ENCODE measurements around the gene KCNK6. TPM values are rescaled to one million over a fixed set of nuclear protein-coding genes. Genes with fewer than 3 reads are reported as not detected.

KCNK6 gene
- total RNA-seq, 1 experiment from 2014 or later = 18.3 TPM

- TF ChIP-seq, protein P1, sequence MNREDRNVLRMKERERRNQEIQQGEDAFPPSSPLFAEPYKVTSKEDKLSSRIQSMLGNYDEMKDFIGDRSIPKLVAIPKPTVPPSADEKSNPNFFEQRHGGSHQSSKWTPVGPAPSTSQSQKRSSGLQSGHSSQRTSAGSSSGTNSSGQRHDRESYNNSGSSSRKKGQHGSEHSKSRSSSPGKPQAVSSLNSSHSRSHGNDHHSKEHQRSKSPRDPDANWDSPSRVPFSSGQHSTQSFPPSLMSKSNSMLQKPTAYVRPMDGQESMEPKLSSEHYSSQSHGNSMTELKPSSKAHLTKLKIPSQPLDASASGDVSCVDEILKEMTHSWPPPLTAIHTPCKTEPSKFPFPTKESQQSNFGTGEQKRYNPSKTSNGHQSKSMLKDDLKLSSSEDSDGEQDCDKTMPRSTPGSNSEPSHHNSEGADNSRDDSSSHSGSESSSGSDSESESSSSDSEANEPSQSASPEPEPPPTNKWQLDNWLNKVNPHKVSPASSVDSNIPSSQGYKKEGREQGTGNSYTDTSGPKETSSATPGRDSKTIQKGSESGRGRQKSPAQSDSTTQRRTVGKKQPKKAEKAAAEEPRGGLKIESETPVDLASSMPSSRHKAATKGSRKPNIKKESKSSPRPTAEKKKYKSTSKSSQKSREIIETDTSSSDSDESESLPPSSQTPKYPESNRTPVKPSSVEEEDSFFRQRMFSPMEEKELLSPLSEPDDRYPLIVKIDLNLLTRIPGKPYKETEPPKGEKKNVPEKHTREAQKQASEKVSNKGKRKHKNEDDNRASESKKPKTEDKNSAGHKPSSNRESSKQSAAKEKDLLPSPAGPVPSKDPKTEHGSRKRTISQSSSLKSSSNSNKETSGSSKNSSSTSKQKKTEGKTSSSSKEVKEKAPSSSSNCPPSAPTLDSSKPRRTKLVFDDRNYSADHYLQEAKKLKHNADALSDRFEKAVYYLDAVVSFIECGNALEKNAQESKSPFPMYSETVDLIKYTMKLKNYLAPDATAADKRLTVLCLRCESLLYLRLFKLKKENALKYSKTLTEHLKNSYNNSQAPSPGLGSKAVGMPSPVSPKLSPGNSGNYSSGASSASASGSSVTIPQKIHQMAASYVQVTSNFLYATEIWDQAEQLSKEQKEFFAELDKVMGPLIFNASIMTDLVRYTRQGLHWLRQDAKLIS (CRISPR knock-in tag; IDR thresholded peaks at IDR 0.05; ENCODE audit: borderline replicate concordance) = no peak
Measured at GRCh38 chr19:38352611-38353010, 33.0 kb downstream of the KCNK6 start (continued).

DNA sequence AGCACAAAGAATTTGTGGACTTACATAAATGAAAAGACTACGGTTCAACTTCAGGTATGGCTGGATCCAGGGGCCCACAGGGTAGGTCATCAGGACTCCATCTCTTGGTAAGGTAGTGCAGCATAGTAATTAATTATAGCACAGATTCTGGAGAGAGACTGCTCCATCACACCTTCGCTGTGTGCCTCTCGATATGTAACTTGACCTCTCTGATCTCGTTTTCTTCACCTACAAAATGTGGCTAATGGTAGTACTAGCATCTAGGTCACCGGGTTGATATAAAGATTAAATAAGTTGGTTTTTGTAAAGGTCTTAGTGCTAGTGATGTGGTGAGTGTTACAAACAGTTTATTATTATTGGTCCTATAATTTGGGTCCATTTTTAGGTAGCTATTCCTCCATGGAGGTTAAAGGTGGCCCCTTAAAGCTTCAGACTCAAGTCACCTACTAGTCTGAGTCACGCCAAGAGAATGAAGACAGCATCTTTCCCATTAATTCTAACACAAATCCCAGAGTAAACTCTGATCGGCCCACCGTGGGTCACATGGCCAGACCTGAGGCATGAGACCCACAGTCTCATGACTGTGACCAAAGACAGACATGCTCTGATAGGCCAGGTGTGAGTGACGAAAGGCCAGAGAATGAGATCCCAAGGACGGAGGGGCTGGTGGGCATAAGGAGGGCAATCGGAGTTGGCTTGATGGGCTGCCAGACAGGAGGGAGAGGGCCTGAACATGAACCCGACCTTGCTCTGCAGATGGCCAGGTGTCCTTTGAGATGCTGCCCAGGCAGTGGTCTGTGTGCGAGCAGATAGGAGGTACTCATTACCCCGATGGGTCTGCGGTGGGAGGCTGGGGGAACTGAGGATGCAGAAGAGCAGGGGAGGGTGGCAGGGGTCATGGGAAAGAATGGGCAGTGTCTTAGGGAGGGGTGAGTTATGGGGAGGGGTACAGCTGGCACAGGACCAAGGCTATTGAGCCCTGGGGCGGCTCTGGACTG is 36.4 kb downstream of the KCNK6 start:
- H3K36me3 Mint-ChIP-seq = no peaks in the 10 kb centered on the region
- H3K4me3 Mint-ChIP-seq = no peak overlapping the region
- ChIA-PET CTCF (interaction anchor here (0.6 kb wide), 1 partner anchor 51 kb away, joined by 4 read pairs; no protein-coding TSS in a partner anchor), POLR2A (no interaction called here)
- TF ChIP-seq TEAD1 (CRISPR knock-in tag; IDR thresholded peaks at IDR 0.05) (no peak), IRF1 (CRISPR knock-in tag; IDR thresholded peaks at IDR 0.05) (no peak), SMAD3 (CRISPR knock-in tag; IDR thresholded peaks at IDR 0.05; ENCODE audit: borderline replicate concordance) (no peak), ZNF317 (CRISPR knock-in tag; IDR thresholded peaks at IDR 0.05; ENCODE audit: borderline replicate concordance, low read depth) (no peak), ESRRA (CRISPR knock-in tag; IDR thresholded peaks at IDR 0.05; ENCODE audit: borderline replicate concordance) (no peak), HMGA2 (CRISPR knock-in tag; IDR thresholded peaks at IDR 0.05) (no peak), NFATC4 (CRISPR knock-in tag; IDR thresholded peaks at IDR 0.05) (no peak), JAZF1 (CRISPR knock-in tag; IDR thresholded peaks at IDR 0.05) (no peak), ZBTB21 (CRISPR knock-in tag; IDR thresholded peaks at IDR 0.05; ENCODE audit: borderline replicate concordance) (no peak), SOX15 (CRISPR knock-in tag; IDR thresholded peaks at IDR 0.05) (no peak)
- TF ChIP-seq, protein P2, sequence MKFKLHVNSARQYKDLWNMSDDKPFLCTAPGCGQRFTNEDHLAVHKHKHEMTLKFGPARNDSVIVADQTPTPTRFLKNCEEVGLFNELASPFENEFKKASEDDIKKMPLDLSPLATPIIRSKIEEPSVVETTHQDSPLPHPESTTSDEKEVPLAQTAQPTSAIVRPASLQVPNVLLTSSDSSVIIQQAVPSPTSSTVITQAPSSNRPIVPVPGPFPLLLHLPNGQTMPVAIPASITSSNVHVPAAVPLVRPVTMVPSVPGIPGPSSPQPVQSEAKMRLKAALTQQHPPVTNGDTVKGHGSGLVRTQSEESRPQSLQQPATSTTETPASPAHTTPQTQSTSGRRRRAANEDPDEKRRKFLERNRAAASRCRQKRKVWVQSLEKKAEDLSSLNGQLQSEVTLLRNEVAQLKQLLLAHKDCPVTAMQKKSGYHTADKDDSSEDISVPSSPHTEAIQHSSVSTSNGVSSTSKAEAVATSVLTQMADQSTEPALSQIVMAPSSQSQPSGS (CRISPR knock-in tag; IDR thresholded peaks at IDR 0.05; ENCODE audit: borderline replicate concordance, low read depth) = no peak
- TF ChIP-seq, protein P3, sequence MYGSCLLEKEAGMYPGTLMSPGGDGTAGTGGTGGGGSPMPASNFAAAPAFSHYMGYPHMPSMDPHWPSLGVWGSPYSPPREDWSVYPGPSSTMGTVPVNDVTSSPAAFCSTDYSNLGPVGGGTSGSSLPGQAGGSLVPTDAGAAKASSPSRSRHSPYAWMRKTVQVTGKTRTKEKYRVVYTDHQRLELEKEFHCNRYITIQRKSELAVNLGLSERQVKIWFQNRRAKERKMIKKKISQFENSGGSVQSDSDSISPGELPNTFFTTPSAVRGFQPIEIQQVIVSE (CRISPR knock-in tag; IDR thresholded peaks at IDR 0.05; ENCODE audit: borderline replicate concordance) = no peak
- TF ChIP-seq, protein P4, sequence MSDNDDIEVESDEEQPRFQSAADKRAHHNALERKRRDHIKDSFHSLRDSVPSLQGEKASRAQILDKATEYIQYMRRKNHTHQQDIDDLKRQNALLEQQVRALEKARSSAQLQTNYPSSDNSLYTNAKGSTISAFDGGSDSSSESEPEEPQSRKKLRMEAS (CRISPR knock-in tag; IDR thresholded peaks at IDR 0.05) = no peak
- TF ChIP-seq, protein P5, sequence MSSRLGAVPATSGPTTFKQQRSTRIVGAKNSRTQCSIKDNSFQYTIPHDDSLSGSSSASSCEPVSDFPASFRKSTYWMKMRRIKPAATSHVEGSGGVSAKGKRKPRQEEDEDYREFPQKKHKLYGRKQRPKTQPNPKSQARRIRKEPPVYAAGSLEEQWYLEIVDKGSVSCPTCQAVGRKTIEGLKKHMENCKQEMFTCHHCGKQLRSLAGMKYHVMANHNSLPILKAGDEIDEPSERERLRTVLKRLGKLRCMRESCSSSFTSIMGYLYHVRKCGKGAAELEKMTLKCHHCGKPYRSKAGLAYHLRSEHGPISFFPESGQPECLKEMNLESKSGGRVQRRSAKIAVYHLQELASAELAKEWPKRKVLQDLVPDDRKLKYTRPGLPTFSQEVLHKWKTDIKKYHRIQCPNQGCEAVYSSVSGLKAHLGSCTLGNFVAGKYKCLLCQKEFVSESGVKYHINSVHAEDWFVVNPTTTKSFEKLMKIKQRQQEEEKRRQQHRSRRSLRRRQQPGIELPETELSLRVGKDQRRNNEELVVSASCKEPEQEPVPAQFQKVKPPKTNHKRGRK (CRISPR knock-in tag; IDR thresholded peaks at IDR 0.05; ENCODE audit: borderline replicate concordance) = no peak
- TF ChIP-seq, protein P1 (CRISPR knock-in tag; IDR thresholded peaks at IDR 0.05; ENCODE audit: borderline replicate concordance) = no peak
- ATAC-seq = no peak
- no peaks in the 10 kb centered on the region for H3K9me3 Mint-ChIP-seq
- no peak overlapping the region for H3K27ac Mint-ChIP-seq
- peaks cover 5% of the 10 kb centered on the region for H3K4me1 Mint-ChIP-seq
- no peak for DNase-seq (ENCODE audit: low spot score)
- peaks cover 58% of the 10 kb centered on the region for H3K27me3 Mint-ChIP-seq (ENCODE audit: low read depth)

Measured in WTC11 (cell line).